Suppressor macrophage treated with lipopolysaccharide for 1 hour (primary cell): ENCODE measurements around the gene EFCAB8.

Experiments used
- DNase-seq, 3 donors: peaks; one replicate each; pipeline ENCODE4 v3.0.0-alpha.2; 2020 to 2022

EFCAB8 gene

GRCh38 chr20:33009214-33010132 lies 150.8 kb downstream of the EFCAB8 start:
- no peak for DNase-seq

GRCh38 chr20:33010133-33010504 lies 151.4 kb downstream of the EFCAB8 start:
- no peak for DNase-seq

- no peak for DNase-seq
Measured at GRCh38 chr20:33010674-33011449, 152.1 kb downstream of the EFCAB8 start.
